NCI-H2029 (cell line): ENCODE measurements around the gene MLPH.

Source experiments
- DNase-seq: peaks from one replicate; lab custom pipeline; 2025; lab: John Stamatoyannopoulos, UW

MLPH gene

DNA sequence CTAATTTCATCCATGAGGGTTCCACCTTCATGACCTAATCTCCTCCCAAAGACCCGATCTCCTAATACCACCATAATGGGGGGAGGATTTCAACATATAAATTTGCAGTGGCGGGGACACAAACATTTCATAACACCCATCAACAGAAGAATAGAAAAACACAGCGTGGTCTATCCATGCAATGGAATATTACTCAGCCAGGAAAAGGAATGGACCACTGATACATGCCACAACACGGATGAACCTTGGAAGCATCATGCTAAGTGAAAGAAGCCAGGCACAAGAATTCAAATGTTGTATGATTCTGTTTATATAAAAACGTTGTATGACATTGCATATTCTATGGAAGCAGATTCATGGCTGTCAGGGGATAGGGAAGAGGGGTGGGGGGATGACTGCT lies 82.0 kb downstream of the MLPH start:
- DNase-seq, result no peak

DNA sequence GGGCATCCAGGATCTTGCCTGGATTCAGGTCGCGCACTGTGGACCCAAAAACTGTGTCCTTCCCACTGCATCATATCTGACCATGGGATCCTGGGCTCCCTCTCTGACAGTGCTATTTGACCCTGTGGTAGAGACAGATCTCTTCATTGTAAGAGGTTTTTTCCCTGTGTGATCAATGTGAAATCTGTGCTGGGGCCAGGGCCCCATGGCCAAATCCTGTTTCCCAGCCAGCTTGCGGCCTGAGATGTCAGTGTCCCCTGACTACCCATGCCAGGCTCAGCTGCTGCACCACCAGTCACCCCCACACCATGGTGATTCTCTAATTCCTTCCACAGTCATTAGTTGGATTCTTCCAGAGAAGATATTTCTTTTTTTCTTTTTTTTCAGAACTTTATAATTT lies 82.8 kb downstream of the MLPH start:
- DNase-seq, result no peak

DNA sequence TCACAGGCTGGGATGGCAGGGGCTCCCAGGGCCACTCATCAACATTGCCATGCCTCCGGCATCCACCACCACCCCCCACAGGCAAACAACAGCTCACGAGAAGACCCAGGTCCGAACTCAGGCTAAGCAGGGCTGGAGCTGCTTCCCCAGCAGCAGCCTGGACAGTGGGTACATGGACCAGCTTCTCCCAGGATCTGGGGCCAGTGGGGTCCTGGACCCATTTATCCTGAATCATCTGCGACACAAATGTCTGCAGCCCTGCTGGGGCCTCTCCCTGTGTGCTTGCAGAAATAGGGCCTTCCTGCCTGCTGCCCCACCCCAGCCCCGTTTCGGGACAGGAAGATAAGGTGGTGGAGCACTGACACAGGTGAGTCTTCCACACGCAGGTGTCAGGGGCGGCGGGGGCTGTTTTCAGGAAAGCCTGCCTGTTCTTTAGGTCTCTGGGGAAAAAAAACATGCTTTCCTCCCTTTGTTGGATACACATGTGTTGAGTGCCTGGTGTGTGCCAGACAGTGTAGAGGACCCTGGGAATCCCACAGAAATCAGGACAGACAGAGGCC lies 83.8 kb downstream of the MLPH start:
- no peak for DNase-seq

DNA sequence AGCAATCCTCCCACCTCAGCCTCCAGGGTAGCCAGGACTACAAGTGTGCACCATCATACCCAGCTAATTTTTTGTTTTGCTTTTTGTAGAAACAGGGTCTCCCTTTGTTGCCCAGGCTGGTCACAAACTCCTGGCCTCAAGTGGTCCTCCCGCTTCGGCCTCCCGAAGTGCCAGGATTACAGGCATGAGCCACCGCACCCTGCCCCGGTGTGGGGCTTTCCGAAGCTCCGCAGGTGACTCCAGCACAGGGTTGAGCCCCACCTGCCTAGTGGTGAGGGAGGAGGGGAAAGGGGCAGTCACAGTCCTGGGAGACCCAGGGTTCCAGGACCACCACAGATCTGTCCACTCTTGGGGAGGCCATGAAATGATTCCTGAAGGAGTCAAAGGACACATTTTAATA lies 84.5 kb downstream of the MLPH start:
- no peak for DNase-seq

DNA sequence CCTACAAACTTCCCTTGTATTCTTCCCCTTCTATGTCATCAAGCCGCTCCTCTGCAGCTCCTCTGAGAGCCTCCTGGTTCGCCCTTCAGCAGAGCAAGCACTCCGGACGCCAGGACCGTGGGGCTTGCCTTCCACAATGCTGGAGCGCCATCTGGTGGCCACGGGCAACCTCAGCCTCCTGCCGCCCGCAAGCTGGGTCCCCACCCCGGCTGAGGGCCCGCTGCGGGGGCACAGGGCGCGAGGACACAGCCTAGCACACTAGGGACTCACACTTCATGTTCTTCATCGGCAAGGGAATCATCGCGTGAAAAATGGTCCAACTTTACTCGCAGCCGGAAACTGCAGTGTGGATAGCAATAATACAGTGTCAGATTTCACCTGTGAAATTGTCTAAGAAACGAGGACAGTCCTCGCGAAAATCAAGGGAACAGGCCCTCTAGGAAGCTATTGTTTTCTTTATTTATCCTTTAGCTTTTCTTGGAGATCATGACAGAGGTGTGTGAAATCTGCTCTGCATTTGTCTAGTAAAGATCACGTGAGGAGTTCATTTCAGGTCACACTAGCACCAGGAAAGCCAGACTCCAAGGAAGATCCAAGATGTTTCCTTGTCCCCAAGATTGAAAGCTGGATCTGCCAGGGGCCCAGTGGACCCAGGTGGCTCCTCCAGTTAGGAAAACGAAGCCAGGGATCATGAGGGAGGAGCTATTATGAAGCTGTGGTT lies 85.1 kb downstream of the MLPH start:
- DNase-seq, result peak; percentile 86

DNA sequence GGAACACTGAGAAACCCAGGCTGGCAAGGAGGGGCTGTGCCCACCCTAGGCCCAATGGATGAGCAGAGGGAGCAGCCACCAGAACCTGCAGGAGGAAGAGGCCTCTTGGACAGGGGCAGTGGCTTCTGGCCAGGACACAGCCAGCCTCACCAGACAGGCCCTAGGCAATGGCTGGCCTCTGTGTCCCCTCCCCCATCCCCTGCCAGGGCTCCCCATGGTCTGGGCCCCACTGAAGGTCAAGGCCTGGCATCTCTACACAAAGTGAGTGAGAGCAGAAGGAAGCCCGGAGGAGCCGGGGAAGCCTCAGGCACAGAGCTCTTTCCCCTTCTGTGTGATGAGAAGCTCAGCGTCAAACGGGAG lies 85.7 kb downstream of the MLPH start:
- DNase-seq, result no peak

DNA sequence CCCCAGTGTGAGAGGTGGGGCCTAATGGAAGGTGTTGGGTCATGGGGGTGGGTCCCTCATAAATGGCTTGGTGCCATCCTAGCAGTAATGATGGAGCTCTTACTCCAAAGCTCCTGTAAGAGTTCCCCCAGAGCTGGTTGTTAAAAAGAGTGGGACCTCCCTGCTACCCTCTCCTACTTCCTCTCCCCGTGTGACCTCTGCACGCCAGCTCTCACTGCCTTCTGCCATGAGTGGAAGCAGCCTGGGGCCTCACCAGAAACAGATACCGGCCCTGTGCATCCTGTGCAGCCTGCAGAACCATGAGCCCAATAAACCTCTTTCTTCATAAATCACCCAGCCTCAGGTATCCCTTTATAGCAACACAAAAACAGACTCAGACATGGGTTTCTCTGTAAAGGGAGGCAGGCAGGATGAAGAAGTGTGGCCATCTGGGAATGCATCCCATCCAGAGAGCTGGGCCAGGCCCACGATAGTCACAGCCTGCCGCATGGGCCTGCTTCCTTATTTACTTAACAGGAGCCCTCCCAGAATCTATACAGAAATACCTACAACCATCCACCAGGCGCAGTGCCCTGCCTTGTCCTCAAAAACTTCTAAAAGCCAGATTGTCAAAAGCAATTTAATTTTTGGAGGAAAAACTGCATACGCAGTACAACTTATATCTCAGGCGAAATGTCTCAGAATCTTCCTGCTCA lies 86.8 kb downstream of the MLPH start:
- no peak for DNase-seq

DNA sequence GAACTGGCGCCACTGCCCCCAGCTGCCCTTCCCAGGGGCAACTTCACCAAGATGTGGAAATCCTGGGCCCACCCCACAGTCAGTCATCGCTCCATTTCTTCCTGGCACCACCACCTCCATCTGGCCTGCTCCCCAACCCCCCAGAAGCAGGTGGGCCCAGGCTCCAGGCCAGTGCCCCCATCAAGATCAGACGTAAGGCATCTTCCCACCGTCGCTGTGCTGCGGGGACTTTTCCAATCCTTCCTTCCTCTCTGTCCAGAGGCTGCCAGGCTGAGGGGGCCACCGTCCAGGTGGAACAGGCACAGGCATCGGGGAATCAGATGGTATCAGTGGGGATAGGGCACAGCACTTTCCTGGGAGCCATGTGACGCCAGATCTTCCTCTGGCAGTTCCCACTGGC lies 87.4 kb downstream of the MLPH start:
- DNase-seq, result no peak

DNA sequence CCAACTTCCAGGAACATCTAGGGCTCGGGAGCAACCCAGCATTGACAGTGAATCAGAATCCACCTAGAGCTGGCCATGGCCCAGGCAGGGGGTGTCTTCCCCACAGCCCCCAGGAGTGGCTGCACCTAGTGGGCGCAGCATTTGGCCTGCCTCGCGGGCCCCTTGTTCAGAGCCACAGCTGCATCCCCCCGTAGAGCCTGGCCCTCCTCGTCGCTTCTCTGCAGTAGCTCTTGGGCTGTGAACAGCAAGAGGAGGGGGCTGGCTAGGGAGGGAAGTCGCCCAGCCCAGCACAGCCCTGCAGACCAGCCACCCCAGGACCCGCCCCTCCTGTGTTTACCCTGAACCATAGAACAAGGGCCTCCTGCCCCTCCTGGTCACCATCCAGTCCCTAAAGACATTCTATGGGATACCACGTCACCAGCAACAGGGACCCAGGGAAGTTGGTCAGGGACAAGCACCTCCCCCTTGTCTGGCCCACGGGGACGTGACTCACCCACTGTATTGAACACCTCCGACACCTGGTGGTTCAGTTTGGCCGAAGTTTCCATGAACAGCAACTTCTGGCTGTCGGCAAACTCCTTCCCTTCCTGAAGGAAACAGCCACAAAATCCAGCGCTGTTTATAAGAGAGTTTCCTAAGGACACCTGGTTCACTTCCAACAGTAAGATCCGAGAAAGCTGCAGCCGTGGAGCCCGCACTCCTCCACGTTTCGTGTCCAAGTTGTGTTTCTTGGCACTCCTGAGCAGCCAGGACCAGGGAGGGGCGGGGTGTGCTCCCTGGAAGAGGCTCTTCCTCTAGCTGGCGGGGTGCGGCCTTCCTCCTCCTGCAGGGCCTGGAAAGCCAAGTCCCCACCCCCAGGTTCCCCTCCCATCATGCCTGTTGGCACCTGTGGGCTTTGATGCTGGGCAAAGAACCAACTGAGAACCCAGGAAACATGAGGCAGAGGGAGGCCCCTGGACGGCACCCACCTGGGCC lies 88.1 kb downstream of the MLPH start:
- no peak for DNase-seq

DNA sequence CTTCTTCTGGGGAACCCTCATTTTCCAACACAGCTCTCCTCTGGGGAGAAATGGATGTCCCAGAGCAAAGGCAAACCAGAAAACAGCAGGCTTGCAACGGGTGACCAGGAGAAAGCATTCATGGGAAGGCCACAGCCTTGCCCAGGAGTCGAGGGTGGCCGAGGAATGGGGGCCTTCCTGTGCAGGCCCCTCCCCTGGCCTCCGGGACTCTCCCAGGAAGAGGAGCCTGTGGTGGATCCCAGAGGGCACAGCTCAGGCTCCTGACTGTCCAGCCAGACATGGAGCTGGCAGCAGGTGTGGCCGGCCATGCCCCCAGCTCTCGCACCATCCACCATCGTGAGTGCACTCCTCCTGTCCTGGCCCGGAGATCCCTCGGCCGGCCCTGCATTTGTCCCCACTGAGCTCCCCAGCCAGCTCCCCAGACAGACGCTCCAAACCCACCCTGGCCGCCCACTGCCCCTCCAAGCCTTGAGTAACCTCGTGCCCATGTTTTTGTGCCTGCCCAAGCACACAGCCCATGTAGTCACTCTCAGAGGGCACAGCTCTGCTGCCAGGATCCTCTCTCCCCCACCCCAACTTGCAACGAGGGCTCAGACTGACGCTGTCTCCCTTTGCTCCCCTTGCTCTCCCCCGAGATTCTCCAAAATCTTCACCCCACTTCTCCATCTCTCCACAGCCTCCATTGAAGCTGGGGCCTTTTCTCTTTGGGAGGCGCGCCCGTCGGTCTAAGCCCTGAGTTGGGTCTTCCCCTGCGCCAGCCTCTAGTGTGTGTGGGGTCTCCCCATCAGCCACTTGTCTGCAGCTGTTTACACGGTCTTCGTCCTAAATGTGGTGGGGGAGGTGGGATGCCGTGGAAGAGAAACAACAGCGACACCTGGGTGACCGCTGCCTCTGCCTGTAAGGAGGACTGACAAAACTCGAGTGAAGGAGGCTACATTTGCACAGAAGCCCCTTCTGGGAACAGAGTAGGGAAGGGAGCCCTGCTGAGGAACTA lies 89.1 kb downstream of the MLPH start:
- no peak for DNase-seq

DNA sequence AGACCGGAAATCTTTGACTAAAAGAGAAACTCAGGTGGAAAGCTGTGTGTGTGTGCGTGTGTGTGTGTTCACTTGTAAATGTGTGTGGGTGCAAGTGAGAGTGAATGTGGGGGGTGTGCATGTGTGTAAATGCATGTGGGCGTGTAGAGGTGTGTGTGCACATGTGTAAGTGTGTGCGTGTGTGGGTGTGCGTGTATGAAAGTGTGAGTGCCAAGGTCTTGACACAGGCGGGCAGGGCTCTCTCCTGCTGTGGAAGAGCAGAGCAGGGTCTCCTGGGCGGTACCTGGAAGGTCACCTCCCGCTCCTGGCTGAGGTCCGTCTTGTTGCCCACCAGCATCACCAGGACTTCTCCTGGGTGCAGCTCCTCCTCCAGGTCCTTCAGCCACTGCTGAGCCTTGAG lies 89.9 kb downstream of the MLPH start:
- DNase-seq, result no peak

DNA sequence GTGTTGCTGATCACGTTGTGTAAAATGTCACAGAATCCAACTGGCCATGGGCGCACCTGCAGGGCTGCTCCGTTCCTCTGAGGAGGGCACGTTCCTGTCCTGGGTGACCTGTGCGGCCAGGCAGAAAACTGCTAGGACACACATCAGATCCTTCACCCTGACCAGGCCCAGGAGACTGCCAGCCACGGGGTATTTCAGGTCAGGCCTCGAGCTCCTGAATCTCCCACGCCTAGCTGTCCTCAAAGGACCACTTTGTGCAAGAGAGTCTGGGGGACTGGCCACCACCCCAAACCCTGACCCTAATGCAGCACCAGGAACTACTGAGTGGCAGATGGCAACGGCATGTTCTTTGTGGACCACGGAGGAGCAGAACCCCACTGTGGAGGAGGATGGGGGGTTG lies 90.4 kb downstream of the MLPH start:
- no peak for DNase-seq

DNA sequence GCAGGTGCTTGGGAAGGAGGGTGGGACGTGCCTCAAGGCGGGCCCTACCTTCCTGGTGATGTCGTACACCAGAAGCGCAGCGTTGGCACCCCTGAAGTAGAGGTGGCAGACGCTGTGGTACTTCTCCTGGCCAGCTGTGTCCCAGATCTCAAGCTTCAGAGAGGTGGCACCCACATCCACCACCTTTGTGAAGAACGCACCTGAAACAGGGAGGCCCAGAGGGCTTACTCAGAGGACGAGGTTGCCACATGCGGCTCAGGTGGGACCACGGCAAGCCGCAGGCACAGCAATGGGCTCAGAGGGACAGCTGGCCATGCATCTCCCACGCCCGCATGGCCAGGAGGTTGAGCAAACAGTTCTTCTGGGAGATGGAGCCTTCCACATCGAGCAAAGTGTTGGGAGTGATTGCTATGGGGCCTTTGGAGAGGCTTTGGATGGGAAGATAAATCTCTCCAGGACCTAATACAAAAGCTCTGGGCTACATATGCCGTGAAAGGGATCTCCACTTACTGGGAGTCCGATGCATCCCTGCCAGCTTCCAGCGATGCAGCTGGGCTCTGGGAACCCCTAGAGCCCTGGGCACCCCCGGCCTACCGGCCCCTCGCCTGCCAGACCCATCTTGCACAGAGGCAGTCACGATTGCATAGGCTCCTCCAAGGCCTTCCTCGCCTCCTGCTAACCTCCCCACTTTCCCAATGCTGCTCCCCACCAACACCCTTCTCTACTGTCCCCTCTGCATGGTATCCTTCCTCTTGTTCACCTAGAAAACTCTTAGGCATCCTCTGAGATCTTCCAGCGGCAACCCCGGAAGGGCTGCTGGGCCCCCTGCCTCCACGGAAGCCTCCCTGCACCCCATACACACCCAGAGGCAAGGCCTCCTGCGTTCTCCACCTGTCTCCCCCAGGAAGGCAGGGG lies 91.2 kb downstream of the MLPH start:
- no peak for DNase-seq

DNA sequence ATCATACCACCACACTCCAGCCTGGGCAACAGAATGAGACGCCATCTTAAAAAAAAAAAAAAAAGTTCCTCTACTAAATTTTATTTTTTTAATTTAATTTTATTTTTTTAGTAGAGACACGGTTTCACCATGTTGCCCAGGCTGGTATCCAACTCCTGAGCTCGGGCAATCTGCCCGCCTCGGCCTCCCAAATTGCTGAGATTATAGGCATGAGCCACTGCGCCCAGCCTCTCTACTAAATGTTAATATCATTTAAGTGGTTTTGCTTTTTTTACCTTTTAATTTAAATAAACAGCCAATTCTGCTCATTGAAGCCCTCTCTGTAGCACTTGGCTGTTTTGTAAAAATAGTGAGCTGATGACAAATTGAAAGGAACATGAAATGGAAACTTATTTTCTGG lies 94.3 kb downstream of the MLPH start:
- DNase-seq, result no peak

DNA sequence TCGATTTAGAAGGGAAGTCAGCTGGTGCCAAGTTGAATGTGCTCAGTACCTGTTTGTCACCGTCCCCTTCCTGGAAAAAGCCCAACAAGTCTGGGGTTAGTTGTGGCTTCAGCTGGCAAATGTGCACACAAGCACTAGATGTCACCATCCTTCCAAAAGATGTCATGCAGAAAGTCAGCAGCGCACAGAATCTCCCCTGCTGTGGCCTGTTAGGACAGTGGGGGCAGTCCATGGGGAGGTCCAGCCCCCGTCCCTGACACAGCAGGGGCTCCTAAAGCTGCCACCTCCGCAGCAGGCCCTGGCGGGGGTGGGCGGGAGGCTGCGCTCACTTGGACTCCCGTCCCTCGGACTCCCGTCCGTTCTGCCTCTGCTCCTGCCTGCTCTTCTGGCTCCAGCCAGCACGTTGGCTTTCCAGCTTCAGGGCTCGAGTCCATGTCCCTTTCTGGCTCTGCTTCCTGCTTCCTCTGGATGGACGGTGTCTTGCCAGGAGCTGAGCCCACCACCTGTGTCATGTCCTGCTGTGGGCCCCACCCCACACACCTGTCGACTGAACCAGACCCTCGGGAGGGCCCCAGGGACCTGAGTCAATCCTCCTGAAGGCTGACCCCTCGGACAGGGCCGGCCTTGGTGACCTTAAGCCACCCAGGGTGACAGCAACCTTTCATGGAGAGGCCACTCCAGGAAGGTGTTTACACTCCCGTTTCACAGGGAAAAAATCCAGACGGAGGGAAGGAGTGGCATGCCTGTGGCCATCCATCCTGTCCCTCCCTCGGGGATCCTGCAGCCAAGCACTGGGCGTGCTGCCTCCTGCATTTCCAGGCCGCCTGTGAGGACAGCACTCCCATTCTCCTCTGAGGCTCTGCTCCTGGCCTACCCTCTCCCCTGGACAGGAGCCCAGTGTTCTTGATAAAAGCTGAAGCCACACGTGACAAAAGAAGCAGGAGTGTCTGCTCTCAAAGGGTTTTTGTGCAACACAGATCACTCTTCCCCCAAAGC lies 95.0 kb downstream of the MLPH start:
- peak; percentile 83 for DNase-seq

DNA sequence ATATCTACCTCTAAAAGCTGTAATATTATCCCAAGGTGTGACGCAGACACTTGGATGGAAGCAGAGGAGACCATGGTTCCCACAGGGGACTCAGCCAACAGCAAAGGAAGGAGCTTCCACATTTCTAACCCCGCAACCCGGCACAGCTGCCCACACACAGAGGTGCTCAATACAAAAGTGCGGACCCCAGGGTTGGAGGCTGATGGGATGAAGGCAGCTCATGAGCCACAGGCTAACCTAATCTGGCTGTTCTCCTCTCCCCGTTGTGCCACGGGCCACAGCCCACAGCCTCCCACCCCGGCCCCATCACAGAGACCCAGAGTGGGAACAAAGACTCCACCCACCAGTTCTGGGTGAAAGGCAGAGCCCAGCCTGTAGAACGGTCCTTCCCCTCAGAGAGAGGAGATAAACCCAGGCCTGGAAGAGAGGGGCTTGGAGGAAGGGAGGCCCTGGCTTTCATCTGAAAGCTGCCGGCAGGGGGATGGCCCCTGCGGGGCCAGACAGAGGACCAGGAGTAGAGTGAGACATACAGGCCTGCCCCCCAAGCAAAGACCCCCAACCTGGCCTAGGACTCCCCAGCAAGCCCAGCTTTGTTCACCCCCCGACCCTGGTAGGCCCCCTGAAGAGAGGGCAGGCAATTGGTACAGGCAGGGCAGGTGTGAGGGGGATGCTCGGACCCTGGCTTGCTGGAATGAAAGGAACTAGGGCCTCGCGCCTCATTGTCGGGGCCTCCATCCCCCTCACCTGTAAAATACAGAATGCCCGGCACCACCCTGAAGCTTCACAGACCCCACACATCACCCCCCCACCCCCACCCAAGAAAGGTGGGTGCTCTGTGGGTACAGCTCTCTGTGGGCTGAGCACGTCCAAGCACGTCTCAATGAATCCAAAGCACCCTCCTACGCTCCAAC lies 96.6 kb downstream of the MLPH start:
- DNase-seq, result no peak

DNA sequence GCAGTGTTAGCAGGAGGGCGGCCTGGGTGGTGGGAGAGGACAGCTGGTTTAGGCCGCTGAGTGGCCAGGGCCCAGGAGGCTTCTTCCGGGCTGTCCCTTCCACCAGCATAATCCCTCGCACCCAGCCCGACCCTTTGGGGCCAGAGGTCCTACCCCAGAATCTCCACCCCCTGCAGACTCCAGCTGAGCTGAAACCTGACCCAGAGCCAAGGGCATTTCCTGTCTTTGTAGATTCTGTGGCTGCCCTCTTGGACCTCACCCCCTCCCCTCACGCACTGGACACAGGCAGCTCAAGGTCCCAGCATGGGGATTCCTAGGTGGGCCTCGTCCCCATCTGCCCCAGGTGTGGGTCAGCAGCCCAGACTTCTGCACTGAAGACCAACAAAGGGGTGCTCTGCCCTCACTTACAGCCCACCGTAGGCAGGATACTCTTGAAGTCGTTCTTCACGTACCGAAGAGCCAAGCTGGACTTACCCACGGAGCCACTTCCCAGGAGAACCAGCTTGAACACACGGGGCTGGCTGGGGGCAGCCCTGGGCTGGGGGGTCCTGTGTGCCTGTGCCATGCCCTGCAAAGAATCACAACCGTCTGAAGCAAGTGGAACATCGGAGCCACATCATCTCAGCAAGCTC lies 98.7 kb downstream of the MLPH start:
- no peak for DNase-seq
